Ovary (tissue), 3 donors: ENCODE results near the gene PRKCSH.

ENCODE experiments used
- CTCF ChIP-seq, 3 donors: fragments of 450-650 bp in 2 of 3; fragments of 200-600 bp in 1 of 3; IDR thresholded peaks; one replicate each; pipeline versions ENCODE4 v1.5.1 to v1.8.0; 2016 to 2022; ENCODE audit warnings: antibody characterized with exemption in 3 of 3, mild to moderate bottlenecking in 1 of 3
- EP300 ChIP-seq: sonication (generic); formaldehyde crosslinking; IDR thresholded peaks from one replicate; pipeline ENCODE4 v1.6.1; 2017; ENCODE audit warnings: antibody characterized with exemption
- POLR2A ChIP-seq: fragments of 450-650 bp; IDR thresholded peaks from one replicate; pipeline ENCODE4 v1.6.1; 2017; ENCODE audit warnings: antibody characterized with exemption, mild to moderate bottlenecking, moderate library complexity
- donor health status: DM: no; HTN: no; CAD: no.

DNA sequence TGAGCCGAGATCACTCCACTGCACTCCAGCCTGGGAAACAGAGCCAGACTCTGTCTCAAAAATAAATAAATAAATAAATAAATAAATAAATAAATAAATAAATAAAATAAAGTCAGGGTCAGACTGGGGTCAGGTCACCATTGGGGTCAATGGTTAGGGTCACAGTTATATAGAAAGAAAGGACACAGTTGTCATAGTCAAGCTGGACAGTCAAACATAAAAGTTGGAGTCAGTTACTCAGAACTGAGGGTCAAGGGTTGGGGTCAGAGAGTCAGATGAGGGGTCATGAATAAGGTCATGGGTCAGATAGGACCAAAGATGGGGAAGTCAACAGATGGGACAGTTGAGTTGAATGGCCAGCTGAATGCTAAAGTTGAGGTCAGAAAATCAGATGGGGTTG, 34.6 kb upstream of the PRKCSH start:
- no peak for TF ChIP-seq POLR2A
- no peak for TF ChIP-seq CTCF (IDR thresholded peaks at IDR 0.05)
- no peak for TF ChIP-seq EP300
